NCI-H2171 treated with DMSO at 0.1 percent for 48 hours (cell line): ENCODE results near the gene SLC13A3.

Experiments
- DNase-seq: peaks from one replicate; lab custom pipeline; 2025; lab: John Stamatoyannopoulos, UW

The SLC13A3 gene

GRCh38 chr20:46605978-46606816 is 45.1 kb downstream of the SLC13A3 start:
- no peak for DNase-seq

GRCh38 chr20:46605181-46605580 is 46.1 kb downstream of the SLC13A3 start:
- DNase-seq: no peak

- DNase-seq: no peak
Observed at GRCh38 chr20:46604551-46605133, 46.6 kb downstream of the SLC13A3 start.

- no peak for DNase-seq
Observed at GRCh38 chr20:46602429-46602828, 48.8 kb downstream of the SLC13A3 start.

- DNase-seq: no peak
Observed at GRCh38 chr20:46601603-46602122, 49.6 kb downstream of the SLC13A3 start.

GRCh38 chr20:46600286-46600752 is 50.9 kb downstream of the SLC13A3 start:
- no peak for DNase-seq

- DNase-seq: no peak
Observed at GRCh38 chr20:46599227-46599987, 51.9 kb downstream of the SLC13A3 start.

- no peak for DNase-seq
Observed at GRCh38 chr20:46595933-46596332, 55.3 kb downstream of the SLC13A3 start.

- DNase-seq: no peak
Observed at GRCh38 chr20:46594725-46595124, 56.5 kb downstream of the SLC13A3 start.

- DNase-seq: no peak
Observed at GRCh38 chr20:46592580-46593362, 58.5 kb downstream of the SLC13A3 start.

GRCh38 chr20:46590443-46590842 is 60.8 kb downstream of the SLC13A3 start:
- no peak for DNase-seq

GRCh38 chr20:46588532-46589511 is 62.4 kb downstream of the SLC13A3 start:
- DNase-seq: no peak

- no peak for DNase-seq
Observed at GRCh38 chr20:46587986-46588385, 63.3 kb downstream of the SLC13A3 start.

- no peak for DNase-seq
Observed at GRCh38 chr20:46586724-46587123, 64.5 kb downstream of the SLC13A3 start.

- no peak for DNase-seq
Observed at GRCh38 chr20:46584508-46584907, 66.8 kb downstream of the SLC13A3 start.

GRCh38 chr20:46583411-46584214 is 67.6 kb downstream of the SLC13A3 start:
- no peak for DNase-seq

GRCh38 chr20:46582648-46583047 is 68.6 kb downstream of the SLC13A3 start:
- no peak for DNase-seq

GRCh38 chr20:46581391-46581790 is 69.9 kb downstream of the SLC13A3 start:
- no peak for DNase-seq

GRCh38 chr20:46580613-46581205 is 70.5 kb downstream of the SLC13A3 start:
- DNase-seq: no peak
